Measurements from ENCODE around the gene FBXL14.
A peak's percentile ranks its signal among the peaks of the same experiment; 100 is the strongest.
"Not testable (repeated sequence)": the region's sequence is repeated elsewhere in the genome, so short reads cannot be mapped to it uniquely, and the experiment has no call there.

The FBXL14 gene

DNA sequence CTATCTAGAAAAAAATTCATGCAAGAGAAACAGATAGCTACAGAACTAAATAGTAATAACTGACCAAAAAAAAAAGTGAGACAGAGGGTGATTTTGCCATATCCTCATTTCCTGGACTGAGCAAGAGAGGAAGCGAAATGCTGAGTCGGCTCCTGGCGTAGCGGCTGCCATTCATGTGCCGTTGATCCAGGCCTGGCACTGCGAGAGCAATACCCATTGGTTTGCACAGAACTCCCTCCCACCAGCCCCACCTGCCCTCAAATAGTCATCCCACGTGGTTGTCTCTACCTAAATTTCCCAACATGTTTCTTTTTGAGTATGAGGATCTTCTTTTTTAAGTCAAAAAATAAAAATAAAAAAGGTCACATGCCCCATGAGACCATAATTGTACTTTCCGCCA lies 25.2 kb upstream of the FBXL14 start:
- no peak for DNase-seq (ENCODE audit: low spot score)

DNA sequence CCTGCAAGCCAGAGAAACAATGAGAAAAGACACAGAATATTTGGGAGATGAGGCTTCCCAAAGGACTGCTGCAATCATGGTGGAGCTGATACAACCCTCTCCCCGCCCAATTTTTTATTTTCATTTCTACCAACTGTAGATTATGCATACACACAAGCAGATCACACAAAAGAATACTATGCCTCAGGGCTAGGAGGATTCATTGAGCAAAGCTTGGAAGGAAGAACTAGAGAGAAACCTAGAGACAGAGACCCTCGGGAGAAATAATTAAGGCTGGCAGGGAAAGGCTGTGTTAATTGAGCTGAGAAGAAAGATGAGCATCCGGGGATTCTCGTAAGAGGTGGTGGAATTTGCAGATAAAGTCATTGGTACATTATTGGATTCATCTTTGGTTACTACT lies 24.8 kb upstream of the FBXL14 start:
- no peak for DNase-seq (ENCODE audit: low spot score)

DNA sequence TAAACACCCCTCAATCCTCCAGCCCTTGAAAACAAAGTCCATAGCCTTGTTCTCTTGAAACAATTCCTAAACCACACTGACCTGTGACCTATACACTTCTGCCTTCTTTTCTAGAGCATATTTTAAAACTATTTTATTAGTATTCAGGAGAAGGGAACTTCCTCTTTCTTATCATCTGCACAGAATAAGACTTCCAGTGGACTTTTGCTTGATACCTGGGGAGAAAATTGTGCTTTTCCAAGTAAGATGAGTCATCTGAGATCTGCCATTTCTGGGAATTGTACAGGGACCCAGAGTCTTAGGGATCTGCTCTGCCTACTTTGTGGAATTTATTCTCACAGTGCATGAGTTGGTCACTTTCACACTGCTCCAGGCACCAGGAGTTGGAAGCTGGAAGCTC lies 24.1 kb upstream of the FBXL14 start:
- no peak for DNase-seq (ENCODE audit: low spot score)

GRCh38 chr12:1616233-1617066 lies 22.1 kb upstream of the FBXL14 start:
- DNase-seq (ENCODE audit: low spot score): no peak

- DNase-seq (ENCODE audit: low spot score): no peak
These were observed 20.0 kb upstream of the FBXL14 start for GRCh38 chr12:1614360-1614759.

GRCh38 chr12:1613860-1614259 lies 19.5 kb upstream of the FBXL14 start:
- no peak for DNase-seq (ENCODE audit: low spot score)

DNA sequence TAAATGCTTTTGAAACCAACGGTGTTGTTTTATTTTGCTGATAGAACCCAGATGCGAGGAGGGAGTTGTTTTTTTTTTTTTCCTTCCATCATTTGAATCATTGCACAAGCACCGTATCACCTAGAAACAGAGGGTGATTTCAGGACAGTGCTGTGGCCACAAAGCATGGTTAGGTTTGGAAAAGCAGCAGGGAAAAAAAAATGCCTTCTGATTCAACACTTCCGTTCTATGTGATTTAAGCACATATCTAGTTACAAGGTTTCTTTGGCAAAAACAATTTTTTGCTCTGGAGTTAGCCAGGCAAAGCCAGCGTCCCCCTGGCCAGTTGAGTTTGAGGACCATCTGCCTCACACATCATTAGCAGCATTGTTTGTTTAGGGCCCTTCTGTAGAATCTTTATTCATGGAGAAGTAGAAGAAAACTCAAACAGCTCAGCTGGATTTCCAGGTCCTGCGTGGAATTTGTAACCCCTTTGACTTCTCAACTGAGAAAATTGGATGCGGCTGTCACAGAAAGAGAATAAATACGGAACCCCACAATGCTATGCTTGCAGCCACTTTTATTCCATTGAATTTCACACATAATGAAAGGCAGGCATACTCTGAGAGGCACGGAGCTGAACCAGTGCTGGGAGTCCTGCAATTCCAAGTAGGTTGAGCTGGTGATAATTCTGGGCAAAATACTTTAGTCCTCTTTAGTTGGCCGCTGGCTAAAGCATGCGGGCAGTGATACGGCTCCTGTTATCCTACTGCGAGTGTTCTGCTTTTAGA lies 17.6 kb upstream of the FBXL14 start:
- no peak for DNase-seq (ENCODE audit: low spot score)

DNA sequence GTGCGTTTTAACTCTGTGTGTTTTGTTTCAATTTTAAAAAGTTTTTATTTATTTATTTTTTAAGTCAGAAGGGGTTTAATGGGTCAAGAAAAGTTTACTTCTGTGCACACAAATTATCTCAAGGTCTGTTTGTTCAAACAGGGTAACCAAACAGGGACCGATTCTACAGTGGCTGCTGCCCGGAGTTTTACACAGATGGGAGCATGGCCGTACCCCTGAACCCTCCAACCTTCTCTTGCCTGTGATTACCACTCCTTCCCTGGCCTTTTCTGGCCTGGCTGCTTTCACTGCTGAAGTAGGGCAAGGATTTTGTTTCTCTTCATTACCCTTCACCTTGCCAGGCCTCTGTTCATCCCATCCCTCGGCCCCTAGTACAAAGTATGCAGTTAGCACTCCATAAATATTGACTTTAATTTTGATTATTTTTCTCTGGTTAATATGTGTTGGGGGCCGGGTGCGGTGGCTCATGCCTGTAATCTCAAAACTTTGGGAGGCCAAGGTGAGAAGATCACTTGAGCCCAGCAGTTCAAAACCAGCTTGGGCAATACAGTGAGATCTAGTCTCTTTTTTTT lies 15.8 kb upstream of the FBXL14 start:
- no peak for DNase-seq (ENCODE audit: low spot score)

DNA sequence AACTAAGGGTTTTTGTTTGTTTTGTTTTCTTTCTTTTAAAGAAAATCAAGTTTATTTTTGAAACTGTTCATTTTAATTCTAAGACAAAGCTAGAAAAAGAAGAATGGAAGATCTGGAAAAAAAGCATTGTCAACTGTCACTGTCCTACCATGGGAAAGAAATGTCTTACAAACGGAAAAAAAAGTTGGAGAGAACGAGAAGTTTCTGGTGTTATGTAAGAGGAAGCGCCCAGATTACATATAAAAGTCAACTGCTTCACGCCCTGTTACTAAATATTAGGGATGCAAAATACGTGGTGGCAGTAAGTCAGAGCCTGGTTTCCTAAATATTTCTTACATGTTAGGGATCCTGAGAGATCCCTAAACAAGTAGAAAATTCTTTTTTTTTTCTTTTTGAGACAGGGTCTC lies 14.3 kb upstream of the FBXL14 start:
- DNase-seq (ENCODE audit: low spot score): no peak

- DNase-seq (ENCODE audit: low spot score): no peak
These were observed 13.7 kb upstream of the FBXL14 start for GRCh38 chr12:1607940-1608712.

GRCh38 chr12:1606021-1606622 lies 11.7 kb upstream of the FBXL14 start:
- peak; percentile 70 for DNase-seq (ENCODE audit: low spot score)

DNA sequence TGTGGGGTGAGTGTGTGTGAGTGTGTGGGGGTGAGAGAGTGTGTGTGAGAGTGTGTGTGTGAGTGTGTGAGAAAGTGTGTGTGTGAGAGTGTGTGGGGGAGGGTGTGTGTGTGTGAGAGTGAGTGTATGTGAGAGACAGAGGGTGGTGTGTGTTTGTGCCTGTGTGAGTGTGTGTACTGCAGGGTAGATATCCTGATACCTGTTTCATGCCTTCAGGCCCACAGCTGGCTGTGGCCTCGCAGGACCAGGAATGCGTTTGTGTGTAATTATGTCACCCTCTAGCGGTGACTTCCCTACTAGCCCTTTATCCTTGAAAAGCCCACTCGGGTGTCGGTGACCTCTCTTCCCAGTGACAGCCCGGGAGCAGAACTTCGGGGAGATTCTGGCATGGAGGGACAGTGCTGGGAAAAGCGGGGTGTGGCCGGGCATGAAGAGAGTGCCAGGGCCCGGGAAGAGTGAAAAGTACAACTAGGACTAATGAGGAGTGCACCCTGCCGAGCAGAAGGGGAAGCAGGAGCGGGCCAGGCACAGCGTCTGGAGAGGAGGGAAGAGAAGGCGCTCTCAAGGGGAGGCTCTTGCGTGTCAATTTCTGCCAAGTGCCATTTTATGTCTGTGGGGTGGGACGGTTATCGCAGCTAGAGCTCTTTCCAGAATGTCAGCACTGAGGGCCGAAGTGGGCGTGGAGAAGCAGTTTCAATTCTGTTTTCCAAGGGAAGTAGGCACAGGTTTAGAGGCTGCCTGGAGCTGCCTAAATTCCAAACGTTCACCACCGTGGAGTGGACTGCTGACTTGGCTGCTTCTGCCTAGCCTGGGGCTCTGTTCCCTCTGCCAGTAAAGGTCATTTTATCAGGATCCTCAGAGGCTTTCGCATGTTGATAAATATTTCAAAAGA lies 11.0 kb upstream of the FBXL14 start:
- DNase-seq (ENCODE audit: low spot score): peak; percentile 91

GRCh38 chr12:1604464-1604863 lies 10.1 kb upstream of the FBXL14 start:
- DNase-seq (ENCODE audit: low spot score): no peak

DNA sequence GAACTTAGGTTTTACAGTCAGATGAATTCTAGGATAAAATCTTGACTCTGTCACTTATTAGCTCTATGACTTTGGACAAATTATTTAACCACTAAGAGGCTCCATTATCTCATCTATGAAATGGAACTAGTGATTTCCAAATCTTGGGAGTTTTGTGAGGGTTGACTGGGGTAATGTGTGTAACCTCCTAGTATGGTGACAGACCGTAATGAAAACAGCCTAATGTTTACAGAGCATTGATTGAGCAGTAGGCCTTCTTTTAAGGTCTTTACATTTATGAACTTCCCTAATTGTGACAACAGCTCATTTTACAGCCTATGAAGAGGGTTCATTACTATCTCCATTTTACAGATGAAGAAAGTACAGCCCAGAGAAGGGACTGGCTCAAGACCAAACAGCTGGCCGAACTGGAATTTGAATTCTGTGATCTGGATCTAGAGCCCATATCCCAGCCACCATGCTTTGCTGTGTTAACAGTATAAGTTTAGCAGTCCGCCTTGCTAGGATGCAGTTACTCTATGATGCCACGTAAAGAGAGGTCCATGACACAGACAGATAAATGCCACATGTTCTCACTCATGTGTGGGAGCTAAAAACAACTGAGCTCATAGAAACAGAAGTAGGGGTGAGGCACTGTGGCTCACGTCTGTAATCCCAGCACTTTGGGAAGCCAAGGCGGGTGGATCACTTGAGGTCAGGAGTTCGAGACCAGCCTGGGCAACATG lies 9.1 kb upstream of the FBXL14 start:
- DNase-seq (ENCODE audit: low spot score): no peak

- not testable (repeated sequence) for DNase-seq (ENCODE audit: low spot score)
These were observed 8.3 kb upstream of the FBXL14 start for GRCh38 chr12:1602706-1603105.

GRCh38 chr12:1598757-1599156 lies 4.4 kb upstream of the FBXL14 start:
- no peak for DNase-seq (ENCODE audit: low spot score)

GRCh38 chr12:1595690-1596347 lies 1.4 kb upstream of the FBXL14 start:
- no peak for DNase-seq (ENCODE audit: low spot score)

DNA sequence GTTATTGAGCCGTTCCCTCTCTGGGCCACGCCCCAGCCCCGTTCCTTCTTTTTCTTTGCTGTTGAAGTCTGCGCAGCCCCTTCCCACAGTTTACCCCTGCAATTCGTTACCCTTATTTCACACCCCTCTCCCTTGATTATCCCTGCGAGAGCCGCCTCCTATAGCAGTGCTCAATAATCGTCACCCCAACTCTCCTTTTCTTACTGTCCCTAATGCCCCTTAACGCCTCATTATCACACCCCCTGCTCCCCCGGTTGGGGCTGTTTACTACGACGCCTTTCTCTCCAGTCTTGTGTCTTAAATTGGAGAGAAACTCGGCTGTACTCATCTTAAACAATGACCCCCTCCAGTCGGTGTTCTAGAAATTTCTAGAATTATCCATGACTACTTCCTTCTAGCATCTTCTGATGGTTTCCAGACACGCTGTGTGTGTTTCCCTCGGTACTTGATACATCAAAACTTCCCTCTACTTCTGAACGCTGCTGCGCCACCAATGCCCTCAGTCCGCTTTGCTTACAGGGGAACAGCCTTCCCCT lies 713 bp upstream of the FBXL14 start:
- DNase-seq (ENCODE audit: low spot score): peak; percentile 90

DNA sequence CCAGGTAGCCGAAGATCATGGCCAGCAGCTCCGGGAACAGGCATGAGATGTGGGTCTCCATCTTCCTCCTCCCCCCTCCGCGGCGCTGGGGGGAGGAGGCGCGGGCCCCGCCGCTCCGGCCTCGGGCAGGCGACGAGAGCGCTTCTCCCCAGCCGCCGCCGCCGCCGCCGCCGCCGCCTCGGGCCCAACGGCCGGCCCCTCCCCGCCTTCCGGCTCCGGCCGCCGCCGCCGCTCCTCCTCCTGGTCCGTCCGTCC lies 448 bp downstream of the FBXL14 start:
- peak; percentile 35 for DNase-seq (ENCODE audit: low spot score)

Data from pons (tissue), 1 donor.